Activated CD4-positive, alpha-beta T cell treated with anti-CD3 and anti-CD28 coated beads, Interleukin-2, amount 50 U/mL, for 4 hours (primary cell): Measurements from ENCODE around the gene WDR6.

ENCODE experiments used
- DNase-seq, 2 experiments: peaks; one replicate each; pipeline ENCODE4 v3.0.0-alpha.2; 2020

WDR6 gene, protein sequence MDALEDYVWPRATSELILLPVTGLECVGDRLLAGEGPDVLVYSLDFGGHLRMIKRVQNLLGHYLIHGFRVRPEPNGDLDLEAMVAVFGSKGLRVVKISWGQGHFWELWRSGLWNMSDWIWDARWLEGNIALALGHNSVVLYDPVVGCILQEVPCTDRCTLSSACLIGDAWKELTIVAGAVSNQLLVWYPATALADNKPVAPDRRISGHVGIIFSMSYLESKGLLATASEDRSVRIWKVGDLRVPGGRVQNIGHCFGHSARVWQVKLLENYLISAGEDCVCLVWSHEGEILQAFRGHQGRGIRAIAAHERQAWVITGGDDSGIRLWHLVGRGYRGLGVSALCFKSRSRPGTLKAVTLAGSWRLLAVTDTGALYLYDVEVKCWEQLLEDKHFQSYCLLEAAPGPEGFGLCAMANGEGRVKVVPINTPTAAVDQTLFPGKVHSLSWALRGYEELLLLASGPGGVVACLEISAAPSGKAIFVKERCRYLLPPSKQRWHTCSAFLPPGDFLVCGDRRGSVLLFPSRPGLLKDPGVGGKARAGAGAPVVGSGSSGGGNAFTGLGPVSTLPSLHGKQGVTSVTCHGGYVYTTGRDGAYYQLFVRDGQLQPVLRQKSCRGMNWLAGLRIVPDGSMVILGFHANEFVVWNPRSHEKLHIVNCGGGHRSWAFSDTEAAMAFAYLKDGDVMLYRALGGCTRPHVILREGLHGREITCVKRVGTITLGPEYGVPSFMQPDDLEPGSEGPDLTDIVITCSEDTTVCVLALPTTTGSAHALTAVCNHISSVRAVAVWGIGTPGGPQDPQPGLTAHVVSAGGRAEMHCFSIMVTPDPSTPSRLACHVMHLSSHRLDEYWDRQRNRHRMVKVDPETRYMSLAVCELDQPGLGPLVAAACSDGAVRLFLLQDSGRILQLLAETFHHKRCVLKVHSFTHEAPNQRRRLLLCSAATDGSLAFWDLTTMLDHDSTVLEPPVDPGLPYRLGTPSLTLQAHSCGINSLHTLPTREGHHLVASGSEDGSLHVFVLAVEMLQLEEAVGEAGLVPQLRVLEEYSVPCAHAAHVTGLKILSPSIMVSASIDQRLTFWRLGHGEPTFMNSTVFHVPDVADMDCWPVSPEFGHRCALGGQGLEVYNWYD

DNA sequence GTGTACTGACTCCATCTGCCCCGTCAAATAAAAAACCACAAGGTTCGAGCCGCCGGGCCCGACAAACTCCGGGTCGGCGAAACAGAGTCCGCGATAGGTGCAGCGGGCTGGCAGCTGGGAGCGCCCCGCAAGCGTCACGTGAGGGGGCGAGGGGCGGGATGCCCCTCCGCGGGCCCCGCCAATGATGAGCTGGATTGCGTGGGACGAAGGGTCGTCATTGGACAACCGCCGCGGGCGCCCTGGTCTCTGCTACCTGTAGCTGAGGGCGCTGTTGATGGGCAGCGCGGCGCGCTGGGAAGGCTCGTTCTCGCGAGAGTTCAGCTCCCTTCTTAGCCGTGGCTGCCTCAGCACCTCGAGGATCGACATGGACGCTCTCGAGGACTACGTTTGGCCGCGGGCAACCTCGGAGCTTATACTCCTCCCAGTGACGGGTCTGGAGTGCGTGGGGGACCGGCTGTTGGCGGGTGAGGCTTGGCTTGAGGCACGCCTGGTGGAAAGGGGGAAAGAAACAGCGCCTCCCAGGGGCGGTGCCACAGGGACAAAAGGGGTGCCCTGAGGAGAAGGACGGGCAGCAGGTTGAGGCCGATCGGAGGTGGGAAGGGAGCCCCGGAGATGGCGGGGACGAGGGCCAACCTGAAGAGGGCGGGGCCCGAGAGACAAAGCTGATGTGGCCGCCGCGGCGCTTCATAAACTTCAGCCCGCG, at the start of gene WDR6:
TSS of gene WDR6 (plus strand) at position 324 of the 703 bp plus-strand sequence. CDS start at position 365, 41 bp downstream.
- peak; percentile 94 to 96 for DNase-seq

DNA sequence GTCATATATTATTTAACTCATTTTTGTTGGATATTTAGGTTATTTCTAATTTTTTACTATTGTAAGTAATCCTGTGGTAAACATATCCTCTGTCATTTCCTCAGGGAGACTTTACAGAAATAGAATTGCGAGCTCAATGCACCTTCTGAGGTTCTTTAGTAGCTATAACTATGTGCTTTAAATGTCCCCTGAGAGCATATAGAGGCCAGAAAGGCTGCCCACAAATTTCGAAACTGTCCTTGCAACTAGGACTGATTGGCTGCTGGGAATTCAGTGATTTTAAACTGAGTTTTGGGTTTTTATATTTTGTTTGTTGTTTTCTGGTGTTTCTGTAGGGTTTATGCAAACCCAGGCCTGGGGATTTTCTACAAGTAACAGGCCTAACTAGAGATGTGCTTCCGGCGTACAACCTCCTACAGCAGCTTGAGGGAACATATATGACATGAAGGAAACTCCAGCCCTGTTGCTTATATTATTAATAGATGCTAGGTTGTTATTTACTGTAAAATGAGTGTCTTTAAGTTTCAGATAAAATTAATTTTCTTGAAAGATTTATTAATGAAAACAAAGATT, 46.3 kb upstream of the WDR6 start:
- no peak for DNase-seq

DNA sequence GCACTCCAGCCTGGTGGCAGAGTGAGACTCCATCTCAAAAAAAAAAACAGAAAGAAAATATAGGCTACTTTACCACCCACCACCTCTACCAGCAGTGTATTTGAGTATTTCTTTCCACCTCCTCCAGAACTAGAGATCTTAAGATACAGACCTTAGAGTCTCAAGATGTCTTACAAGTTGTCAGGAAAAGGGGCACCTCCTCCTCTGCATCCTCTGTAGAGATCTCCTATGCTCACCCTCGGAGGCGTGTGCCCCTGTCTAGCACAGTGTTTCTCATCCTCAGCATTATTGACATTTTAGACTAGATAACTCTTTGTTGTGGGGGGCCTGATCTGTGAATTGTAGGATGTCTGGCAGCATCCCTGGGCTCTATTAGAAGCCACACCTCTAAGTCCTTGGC, 44.9 kb upstream of the WDR6 start:
- DNase-seq = no peak

DNA sequence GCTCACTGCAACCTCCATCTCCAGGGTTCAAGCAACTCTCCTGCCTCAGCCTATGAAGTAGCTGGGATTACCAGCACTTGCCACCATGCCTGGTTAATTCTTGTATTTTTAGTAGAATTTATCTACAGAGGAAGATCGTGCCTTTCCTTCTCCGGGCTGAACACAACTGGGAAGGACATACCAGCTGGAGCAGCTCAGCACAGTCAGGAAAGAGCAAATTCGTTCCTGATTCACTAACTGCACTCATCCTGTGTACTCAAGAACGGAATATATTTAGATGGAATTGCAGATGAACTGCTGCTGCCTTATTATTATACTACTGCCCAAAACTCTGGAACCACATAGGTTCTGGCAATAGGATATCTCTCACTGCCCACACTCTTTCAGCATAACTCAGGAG, 44.3 kb upstream of the WDR6 start:
- no peak for DNase-seq

DNA sequence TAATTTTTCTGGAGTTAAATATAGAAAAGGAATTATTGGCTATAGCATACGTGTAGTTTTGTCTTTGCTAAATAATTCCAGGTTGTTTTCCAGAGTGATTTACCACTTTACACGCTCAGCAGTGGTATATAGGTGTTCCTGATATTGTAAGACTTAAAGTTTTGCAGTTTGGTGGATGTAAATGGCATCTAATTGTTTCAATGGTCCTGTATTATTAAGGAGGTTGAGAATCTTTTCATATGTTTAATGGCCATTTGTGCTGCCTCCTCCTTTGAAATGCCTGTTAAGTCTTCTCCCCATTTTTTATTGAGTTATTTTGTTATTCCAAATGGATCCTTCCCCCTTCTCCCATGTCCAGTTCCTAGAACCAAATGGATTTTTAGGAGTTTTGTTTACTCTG, 43.6 kb upstream of the WDR6 start:
- DNase-seq = no peak

DNA sequence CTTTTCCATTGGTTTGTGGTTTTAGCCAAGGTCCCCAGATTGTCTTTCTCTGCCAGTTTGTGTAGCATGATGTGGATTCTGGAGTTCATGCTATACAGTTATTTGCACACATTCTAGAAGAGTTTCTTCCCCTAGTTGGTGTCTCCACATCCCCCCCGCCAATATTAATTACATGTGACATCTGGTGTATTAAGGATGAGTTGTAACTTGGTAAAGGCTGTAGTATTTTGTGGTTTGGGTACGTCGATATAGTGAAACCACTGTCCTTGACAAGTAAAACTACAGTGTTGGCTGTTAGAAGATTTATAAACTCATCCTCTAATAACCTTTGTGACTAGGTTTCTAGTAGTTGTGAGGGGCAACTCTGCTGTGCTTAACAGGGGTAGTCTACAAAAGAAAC, 40.8 kb upstream of the WDR6 start:
- no peak for DNase-seq

DNA sequence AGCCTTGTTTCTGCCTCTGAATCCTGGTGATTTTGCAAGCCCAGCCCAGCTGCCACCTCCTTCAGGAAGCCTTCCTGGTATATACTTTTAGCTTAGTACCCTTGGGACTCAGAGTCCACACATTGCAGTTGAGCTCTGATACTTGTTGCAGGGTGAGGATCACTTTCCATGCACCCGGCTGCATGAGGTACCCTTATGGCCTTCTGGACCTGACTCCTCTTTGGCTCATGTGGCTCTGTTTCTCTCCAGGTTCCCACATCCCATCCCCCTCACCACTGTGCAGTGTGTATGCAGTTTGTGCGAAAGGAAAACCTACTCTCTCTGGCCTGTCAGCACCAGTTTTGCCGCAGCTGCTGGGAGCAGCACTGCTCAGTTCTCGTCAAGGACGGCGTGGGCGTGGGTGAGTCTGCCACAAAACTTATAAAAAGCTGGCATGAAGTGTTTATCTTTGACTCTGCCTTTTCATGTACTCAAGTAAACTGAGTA, 40.3 kb upstream of the WDR6 start:
- peak; percentile 42 to 53 for DNase-seq

DNA sequence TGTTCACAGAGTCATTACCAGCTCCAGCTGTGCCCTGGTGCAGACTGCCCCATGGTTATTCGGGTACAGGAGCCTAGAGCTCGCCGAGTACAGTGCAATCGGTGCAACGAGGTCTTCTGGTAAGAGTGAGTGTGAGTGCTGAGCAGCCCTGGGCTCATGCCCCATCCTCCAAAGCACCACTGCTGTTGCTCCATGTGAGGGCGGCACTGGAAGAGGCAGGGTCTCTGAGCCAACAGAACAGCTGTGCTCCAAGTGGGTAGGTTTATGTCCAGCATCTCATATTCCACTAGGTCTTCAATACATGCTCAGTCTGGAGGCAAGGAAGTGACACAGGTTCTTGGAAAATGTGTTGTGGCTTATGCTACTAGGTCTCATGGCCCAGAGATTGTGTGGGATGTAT, 36.6 kb upstream of the WDR6 start:
- no peak for DNase-seq

DNA sequence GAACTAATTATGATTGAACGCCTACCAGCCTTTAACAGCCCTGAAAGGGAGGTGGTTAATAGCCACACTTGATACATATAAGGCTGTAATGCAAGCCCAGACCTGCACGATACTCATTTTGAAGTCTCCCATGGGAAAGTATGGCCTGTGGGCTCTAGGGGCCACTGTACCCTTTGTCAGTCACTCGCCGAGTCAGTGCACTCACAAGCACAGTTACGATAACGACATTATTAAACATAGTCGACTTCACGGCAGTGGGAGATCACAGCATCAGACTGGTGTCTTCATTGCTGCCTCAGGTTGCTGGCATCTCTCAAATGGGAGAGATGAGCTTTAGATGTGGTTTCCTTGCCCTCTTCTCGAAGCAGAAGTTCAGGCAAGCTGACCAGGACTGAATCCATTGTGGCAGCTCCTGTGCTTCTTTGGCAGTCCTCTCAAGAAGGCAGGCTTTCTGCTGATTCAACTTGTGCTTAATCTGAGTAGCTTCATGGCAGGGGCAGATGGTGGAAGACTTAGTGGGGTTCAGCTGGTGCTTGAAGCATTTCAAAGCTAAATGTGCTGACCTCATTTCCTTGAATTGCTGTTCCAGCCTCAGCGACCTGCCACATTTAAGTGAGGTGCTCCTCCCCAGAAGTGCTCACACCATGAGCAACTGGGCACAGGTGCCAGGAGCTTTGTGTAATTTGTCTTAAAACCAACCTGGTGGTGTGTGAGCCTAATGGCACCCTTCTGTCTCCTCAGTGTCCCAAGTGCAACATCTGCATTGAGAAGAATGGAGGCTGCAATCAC, 32.9 kb upstream of the WDR6 start:
- no peak for DNase-seq

DNA sequence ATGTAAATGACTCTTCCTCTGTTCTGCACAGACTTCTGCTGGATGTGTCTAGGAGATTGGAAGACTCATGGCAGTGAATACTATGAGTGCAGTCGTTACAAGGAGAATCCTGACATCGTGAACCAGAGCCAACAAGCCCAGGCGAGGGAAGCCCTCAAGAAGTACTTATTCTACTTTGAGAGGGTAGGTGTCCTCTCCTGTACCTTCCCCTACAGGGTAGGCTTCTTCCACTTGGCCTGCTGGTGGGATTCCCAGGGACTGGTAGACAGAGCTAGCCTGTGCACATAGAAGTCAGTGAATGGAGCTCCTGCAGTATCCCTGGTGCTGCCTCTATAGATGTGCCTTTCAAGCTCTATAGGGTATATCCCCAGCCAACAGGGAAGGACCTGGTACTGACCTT, 27.7 kb upstream of the WDR6 start:
- no peak for DNase-seq

DNA sequence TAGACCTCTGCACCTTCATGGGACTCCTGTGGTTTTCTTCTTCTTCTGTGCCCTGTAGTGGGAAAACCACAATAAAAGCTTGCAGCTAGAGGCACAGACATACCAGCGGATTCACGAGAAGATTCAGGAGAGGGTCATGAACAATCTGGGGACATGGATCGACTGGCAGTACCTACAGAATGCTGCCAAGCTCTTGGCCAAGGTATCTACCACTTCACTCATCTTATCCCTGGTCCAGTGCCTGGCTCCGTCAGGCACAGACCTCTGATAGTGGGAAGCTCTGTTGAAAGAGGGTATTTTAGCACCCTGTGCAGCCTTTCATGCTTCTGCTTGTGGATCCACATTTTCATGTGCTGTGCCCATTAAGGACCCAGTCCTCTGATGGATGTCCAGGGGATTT, 26.9 kb upstream of the WDR6 start:
- DNase-seq = no peak

DNA sequence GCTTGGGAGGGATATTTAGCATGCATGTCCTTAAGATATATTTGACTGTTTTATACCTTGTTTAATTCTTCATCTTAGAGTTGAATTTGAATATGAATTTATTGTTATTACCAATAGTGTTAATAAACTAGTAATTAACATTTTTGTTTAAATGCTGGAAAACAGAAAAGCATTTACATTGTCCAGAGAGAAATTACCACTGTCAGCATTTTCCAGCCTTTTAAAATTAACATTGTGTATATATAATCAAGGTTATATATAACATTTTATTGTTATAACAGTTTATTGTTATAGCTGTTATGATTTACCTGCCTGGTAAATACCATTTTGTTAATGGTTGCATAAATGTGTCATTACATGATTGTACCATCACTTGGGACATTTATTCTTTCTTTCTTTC, 25.2 kb upstream of the WDR6 start:
- no peak for DNase-seq

DNA sequence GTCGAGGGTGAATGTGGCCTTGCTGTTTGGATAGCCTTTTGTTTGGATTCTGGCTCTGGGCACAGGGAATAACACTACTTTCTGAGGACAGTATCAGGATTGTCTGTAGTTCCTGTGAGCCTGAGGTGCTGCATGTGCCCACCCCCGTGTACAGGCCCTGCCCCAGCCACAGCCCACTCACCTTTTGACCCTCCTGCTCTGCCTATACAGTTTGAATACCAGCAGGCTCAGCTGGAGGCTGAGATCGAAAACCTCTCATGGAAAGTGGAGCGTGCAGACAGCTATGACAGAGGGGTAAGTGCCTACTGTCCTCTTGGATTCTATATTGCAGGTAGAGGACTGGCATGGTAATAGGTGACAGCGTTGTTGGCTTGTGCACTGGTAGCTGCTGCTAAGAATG, 24.5 kb upstream of the WDR6 start:
- no peak for DNase-seq

DNA sequence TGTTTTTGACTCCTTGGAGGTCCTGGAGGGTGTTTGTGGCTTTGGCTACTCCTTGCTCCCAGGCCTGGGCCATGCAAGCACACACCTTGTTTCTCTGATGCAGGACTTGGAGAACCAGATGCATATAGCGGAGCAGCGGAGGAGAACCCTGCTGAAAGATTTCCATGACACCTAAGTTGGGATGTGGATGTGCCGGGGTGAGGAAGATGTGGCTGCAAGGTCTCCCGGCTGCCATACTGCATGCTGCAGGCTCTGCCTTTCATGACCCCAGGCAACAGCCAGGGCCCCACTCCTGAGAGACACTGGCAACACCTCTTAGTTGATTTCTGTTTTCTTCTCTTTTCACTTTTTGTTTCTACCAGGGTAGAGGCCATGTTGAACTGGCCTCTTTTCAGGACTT, 24.1 kb upstream of the WDR6 start:
- no peak for DNase-seq

DNA sequence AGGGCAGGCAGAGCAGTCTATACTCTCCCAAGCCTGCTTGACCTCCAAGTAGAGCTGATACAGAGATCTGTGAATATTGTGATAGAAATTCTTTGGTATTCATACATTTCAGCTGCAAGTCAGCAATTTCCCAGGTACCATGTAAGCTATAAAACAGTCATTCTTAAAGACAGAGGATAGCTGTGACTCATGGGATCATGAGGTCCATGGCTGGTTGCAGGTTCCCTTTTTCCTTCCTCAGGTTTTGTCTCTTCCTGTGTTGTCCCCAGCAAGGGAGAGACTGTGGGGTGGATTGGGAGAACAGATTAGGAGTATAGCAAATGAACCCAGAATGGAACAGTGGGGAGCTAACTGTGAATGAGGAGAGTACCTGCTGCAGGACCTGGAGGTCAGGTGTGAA, 22.5 kb upstream of the WDR6 start:
- DNase-seq = no peak

DNA sequence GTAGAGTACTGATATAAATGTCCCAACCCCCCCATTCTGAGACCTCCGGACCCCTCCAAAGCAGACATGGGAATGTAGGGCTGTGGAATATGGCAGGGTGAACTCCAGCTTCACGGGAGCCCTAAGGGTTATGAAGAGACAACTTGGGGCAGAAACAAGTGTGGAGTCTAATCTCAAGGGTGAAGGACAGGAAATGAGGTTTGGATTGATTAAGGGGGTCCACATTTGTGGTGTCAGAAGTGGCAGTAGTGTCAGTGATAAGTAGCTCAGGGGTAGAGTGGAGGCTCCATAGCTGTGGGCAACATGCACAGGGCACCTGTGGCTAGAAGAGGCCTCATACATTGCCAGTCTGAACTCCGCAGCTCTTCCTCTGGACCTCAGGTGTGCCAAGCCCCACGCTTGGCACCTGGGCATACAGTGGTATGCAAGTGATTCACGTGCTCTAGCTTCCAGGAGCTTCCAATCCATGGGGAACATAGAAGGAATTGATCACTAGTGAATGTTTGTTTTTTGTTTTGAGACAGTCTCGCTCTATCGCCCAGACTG, 21.3 kb upstream of the WDR6 start:
- no peak for DNase-seq

DNA sequence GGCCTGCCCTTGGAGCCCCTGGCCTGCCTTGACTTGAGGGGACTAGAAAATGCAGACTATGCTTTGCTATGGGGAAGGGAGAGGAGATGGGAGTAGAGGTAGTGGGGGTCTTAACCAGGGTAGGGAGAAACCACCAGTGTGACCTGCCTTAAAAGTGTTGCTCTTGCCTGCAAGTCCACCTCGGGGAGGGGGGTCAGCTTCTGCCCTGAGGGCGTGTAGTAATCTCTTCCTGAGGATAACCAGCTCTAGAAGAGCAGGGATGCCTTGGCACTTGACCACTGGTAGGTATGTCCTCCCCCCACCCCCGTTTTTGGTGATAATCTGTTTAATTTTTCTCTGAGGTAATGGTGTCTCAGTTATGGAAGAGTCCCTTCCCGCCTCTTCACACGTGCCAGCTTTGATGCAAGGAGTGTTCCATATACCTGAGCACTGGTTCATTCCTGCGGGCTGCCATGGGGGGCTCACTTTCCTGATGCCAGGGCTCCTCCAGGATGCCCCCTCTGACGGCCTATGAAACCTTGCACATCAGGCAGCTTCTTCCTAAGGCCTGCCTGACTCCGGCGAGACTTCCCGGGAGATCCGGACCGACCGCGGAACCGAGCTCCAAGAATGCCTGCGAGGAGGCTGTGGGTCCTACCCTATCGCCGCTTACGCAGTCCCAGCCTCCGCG, 17.9 kb upstream of the WDR6 start:
- no peak for DNase-seq

DNA sequence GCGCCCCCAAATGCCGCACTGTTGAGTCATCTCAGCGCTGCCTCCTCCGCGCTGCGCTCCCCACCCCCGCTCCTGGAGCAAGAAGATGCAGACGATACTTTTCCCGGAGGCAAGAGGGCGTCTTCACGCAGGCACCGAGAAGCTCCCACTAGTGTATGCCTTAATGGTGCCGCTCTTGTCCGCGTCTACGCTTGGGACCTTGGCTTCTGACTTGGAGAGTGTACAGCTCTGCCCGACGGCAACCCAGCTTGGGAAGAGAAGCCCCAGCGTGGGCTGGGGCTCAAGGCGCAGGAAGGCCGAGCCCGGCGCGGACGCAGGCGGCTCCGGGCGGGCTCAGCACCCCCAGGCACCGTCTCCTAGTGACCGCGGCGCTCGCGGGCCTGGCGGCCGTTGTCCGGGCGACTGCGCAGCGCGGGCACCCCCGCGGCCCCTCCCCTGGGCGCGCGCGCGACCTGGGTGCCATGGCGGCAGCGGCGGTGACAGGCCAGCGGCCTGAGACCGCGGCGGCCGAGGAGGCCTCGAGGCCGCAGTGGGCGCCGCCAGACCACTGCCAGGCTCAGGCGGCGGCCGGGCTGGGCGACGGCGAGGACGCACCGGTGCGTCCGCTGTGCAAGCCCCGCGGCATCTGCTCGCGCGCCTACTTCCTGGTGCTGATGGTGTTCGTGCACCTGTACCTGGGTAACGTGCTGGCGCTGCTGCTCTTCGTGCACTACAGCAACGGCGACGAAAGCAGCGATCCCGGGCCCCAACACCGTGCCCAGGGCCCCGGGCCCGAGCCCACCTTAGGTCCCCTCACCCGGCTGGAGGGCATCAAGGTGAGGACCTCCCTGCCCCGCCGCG, 17.2 kb upstream of the WDR6 start, which contains the start of gene P4HTM:
TSS of gene P4HTM (plus strand) at position 446 of the 840 bp plus-strand sequence. CDS start at position 462, 16 bp downstream.
- peak; percentile 84 to 86 for DNase-seq

DNA sequence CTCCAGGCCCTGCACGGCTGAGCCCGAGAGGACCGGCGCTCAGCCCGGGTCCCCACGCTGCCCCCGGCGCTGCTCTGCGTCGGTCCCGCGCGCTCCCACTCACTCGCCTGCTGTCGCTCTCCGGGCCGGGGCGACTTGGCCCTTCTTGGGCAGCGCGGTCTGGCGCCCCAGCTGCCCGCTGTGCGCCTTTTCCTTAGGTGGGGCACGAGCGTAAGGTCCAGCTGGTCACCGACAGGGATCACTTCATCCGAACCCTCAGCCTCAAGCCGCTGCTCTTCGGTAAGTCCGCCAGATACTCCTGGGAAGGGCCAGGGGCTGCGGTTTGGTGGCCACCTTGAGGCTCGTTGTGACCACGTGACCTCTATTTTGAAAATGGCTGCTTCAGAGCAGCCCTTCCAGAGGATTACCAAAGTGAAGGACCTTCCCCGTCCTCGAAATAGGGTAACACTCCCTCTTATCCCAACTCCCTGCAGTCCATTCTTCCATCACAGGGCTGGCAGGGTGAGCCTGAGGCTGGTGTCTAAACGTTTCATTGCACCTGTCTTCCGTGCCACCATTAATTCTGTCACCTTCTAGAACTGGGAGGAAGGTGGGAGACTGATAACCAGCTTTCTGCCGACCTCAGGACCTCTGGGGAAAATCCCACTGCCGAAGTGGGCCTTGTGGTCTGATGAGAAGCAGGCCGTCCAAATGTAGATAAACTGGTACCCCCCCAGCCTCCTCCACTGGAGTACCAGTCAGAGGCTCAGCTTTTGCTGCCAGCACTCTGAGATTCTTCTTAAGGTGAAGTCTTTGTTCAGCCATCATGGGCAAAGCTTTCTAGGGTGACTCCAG, 16.3 kb upstream of the WDR6 start:
- DNase-seq = no peak
